Neural progenitor cell (in vitro differentiated cells): ENCODE data around the gene TSTD1.

Source experiments
- EZH2 ChIP-seq: fragments of 200-600 bp; sonication (generic); IDR thresholded peaks from 2 replicates; pipeline ENCODE4 v1.6.1; 2017; ENCODE audit warnings: antibody characterized with exemption, mild to moderate bottlenecking, moderate library complexity
- EZH2phosphoT487 ChIP-seq: fragments of 200-600 bp; sonication (generic); IDR thresholded peaks from 2 replicates; pipeline ENCODE4 v1.6.1; 2017; ENCODE audit warnings: antibody characterized with exemption
- TF ChIP-seq, protein P1 (sequence below): fragments of 200-600 bp; sonication (generic); IDR thresholded peaks from 2 replicates; pipeline ENCODE4 v1.5.1; 2017; ENCODE audit warnings: antibody characterized with exemption, mild to moderate bottlenecking

DNA sequence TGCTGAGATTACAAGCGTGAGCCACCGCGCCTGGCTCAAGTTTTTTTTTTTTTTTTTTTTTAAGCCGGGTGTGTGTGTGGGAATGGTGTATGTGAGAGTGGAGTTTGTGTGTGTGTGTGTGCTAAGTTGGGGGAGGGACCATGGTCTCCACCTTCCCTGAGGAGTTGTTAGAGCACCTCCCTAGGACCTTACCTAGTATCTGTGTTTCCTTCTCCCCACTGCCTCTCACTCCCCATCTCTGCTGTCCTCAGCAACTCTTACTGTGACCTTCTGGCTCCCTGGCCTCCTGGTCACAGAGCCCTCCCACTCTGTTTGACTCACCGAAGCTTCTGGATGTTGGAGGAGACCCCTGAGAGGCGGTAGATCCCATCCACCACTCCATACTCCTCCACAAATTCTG is 20.5 kb upstream of the TSTD1 start:
- TF ChIP-seq, protein P1, sequence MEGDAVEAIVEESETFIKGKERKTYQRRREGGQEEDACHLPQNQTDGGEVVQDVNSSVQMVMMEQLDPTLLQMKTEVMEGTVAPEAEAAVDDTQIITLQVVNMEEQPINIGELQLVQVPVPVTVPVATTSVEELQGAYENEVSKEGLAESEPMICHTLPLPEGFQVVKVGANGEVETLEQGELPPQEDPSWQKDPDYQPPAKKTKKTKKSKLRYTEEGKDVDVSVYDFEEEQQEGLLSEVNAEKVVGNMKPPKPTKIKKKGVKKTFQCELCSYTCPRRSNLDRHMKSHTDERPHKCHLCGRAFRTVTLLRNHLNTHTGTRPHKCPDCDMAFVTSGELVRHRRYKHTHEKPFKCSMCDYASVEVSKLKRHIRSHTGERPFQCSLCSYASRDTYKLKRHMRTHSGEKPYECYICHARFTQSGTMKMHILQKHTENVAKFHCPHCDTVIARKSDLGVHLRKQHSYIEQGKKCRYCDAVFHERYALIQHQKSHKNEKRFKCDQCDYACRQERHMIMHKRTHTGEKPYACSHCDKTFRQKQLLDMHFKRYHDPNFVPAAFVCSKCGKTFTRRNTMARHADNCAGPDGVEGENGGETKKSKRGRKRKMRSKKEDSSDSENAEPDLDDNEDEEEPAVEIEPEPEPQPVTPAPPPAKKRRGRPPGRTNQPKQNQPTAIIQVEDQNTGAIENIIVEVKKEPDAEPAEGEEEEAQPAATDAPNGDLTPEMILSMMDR: no peak
- TF ChIP-seq EZH2 (no peak), EZH2phosphoT487 (no peak)
